ENCODE measurements around the gene PPP2R2B. TPM values are rescaled to one million over a fixed set of nuclear protein-coding genes. Genes with fewer than 3 reads are reported as not detected.

PPP2R2B gene
- total RNA-seq, 2 donors from 2014 or later, result 9.5 to 29.8 TPM

DNA sequence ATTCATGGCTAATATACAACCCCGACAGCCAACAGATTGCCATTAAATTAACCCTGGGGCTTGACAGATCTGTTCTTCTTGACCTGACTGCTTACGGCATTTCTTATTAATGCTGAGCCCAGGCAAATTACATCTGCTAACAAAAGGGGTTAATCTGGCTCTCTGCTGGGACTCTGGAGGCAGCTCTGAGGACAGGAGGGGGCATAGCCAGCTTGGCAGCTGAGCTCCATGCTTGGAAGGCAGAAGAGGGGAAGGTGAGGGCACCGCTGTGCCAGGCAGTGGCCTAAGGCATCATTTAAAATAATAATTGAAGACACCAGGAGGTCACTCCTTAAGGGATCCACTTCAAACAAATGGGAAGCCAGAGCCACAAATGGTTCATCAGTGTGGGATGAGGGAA, 236.6 kb downstream of the PPP2R2B start:
- H3K27me3 ChIP-seq (replicated peaks; ENCODE audit: insufficient read depth), result no peaks in the 10 kb centered on the region
- no peaks in the 10 kb centered on the region for H3K36me3 ChIP-seq
- no peak overlapping the region for H3K4me3 ChIP-seq
- TF ChIP-seq, protein P1, sequence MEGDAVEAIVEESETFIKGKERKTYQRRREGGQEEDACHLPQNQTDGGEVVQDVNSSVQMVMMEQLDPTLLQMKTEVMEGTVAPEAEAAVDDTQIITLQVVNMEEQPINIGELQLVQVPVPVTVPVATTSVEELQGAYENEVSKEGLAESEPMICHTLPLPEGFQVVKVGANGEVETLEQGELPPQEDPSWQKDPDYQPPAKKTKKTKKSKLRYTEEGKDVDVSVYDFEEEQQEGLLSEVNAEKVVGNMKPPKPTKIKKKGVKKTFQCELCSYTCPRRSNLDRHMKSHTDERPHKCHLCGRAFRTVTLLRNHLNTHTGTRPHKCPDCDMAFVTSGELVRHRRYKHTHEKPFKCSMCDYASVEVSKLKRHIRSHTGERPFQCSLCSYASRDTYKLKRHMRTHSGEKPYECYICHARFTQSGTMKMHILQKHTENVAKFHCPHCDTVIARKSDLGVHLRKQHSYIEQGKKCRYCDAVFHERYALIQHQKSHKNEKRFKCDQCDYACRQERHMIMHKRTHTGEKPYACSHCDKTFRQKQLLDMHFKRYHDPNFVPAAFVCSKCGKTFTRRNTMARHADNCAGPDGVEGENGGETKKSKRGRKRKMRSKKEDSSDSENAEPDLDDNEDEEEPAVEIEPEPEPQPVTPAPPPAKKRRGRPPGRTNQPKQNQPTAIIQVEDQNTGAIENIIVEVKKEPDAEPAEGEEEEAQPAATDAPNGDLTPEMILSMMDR (IDR thresholded peaks at IDR 0.05), result no peak
- no peak overlapping the region for H3K27ac ChIP-seq
- peaks cover 0 to 11% of the 10 kb centered on the region in 2 donors for H3K4me1 ChIP-seq (ENCODE audit: control insufficient read depth in 1 of 2, low read depth in 2 of 2)
- ATAC-seq (ENCODE audit: insufficient number of reproducible peaks, low FRiP score, low read depth) (no peak), DNase-seq (ENCODE audit: low spot score) (no peak)
- no peaks in the 10 kb centered on the region for H3K9me3 ChIP-seq

GRCh38 chr5:146640285-146640896, 238.2 kb downstream of the PPP2R2B start:
- Histone ChIP-seq H3K4me1 (ENCODE audit: control insufficient read depth in 1 of 2, low read depth in 2 of 2) (peaks cover 0 to 11% of the 10 kb centered on the region in 2 donors), H3K36me3 (no peaks in the 10 kb centered on the region), H3K27me3 (replicated peaks; ENCODE audit: insufficient read depth) (no peaks in the 10 kb centered on the region), H3K4me3 (no peak overlapping the region), H3K27ac (no peak overlapping the region), H3K9me3 (no peaks in the 10 kb centered on the region)
- TF ChIP-seq, protein P1 (IDR thresholded peaks at IDR 0.05), result no peak
- ATAC-seq (ENCODE audit: insufficient number of reproducible peaks, low FRiP score, low read depth), result no peak
- no peak for DNase-seq (ENCODE audit: low spot score)

DNA sequence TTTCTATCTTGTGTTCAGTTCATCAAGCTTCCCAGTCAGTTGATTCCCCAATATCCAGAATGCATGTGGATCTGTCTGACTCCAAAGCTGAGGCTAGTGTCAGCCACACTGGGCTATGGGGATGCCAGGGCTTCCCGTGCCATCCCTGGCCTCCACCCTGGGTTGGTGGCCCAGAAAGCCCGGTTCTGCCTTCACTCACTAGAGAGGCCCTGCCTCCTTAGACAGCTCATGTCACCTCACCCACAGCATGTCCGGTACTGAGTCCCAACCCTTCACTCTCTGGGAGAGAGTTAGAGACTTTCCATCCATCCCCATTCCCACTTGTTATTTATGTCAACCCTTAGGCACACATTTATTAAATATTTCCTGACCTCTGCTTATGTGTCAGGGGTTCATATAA, 243.1 kb downstream of the PPP2R2B start:
- H3K27ac ChIP-seq, result no peak overlapping the region
- no peak overlapping the region for H3K4me3 ChIP-seq
- no peaks in the 10 kb centered on the region for H3K9me3 ChIP-seq
- no peaks in the 10 kb centered on the region for H3K36me3 ChIP-seq
- TF ChIP-seq, protein P1 (IDR thresholded peaks at IDR 0.05), result no peak
- no peak for DNase-seq (ENCODE audit: low spot score)
- H3K4me1 ChIP-seq (ENCODE audit: control insufficient read depth in 1 of 2, low read depth in 2 of 2), result peaks cover 0 to 7% of the 10 kb centered on the region in 2 donors
- ATAC-seq (ENCODE audit: insufficient number of reproducible peaks, low FRiP score, low read depth), result no peak
- no peaks in the 10 kb centered on the region for H3K27me3 ChIP-seq (replicated peaks; ENCODE audit: insufficient read depth)

GRCh38 chr5:146633323-146633764, 245.2 kb downstream of the PPP2R2B start:
- ATAC-seq (ENCODE audit: insufficient number of reproducible peaks, low FRiP score, low read depth) (no peak), DNase-seq (ENCODE audit: low spot score) (no peak)
- Histone ChIP-seq H3K27ac (no peak overlapping the region), H3K4me1 (ENCODE audit: control insufficient read depth in 1 of 2, low read depth in 2 of 2) (no peaks in the 10 kb centered on the region), H3K36me3 (no peaks in the 10 kb centered on the region), H3K4me3 (no peak overlapping the region), H3K27me3 (replicated peaks; ENCODE audit: insufficient read depth) (no peaks in the 10 kb centered on the region), H3K9me3 (no peaks in the 10 kb centered on the region)
- TF ChIP-seq, protein P1 (IDR thresholded peaks at IDR 0.05), result no peak

DNA sequence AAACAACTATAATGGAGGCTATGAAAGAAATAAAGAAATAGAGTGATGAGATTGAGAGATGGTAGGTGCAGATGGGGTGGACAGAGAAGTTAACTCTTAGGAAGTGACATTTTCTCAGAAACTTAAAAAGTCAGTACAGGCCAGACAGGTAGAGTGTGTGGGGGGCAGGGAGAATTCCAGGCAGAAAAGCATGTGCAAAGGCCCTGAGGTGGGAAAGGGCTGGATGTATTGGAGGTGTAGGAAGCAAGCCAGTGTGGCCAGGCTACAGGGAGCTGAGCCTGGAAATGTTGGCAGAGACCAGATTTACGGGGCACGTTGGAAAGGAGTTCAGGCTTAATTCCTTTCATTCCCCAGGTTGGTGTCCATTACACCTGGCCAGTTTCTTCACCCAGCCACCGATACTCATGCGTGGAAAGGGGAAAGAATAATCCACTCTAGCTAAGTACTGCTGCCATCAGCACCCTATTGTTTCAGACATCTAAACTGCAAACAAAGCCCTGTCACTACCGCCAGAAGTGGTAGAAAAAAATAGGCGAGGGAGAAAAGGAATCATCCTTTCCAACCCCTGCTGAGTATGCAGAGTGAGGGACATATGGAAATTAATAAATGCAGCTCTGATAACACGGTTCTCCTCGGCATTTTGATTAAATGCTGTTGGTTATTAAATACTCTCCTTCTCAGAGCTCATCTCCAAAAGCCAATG, 245.8 kb downstream of the PPP2R2B start:
- ATAC-seq (ENCODE audit: insufficient number of reproducible peaks, low FRiP score, low read depth), result no peak
- TF ChIP-seq, protein P1 (IDR thresholded peaks at IDR 0.05), result no peak

More for the DNA sequence above, 245.8 kb downstream of the PPP2R2B start:
- Histone ChIP-seq H3K4me1 (ENCODE audit: control insufficient read depth in 1 of 2, low read depth in 2 of 2) (no peaks in the 10 kb centered on the region), H3K9me3 (no peaks in the 10 kb centered on the region), H3K27me3 (replicated peaks; ENCODE audit: insufficient read depth) (no peaks in the 10 kb centered on the region), H3K36me3 (no peaks in the 10 kb centered on the region), H3K27ac (no peak overlapping the region), H3K4me3 (no peak overlapping the region)
- DNase-seq (ENCODE audit: low spot score), result no peak

Data from thoracic aorta (tissue), 2 donors.